Fibroblast of gingiva (primary cell): ENCODE measurements around the gene CLPTM1L.
"Not testable (repeated sequence)": the region's sequence is repeated elsewhere in the genome, so short reads cannot be mapped to it uniquely, and the experiment has no call there.

Experiments used
- DNase-seq: peaks from one replicate; pipeline ENCODE4 v3.0.0-alpha.2; 2011; ENCODE audit warnings: low read depth

CLPTM1L gene

GRCh38 chr5:1380910-1381309 lies 36.0 kb upstream of the CLPTM1L start:
- no peak for DNase-seq

GRCh38 chr5:1380011-1380817 lies 35.3 kb upstream of the CLPTM1L start:
- peak; percentile 36 for DNase-seq

GRCh38 chr5:1378866-1379659 lies 34.2 kb upstream of the CLPTM1L start:
- no peak for DNase-seq

- no peak for DNase-seq
Observed at GRCh38 chr5:1378096-1378495, 33.2 kb upstream of the CLPTM1L start.

GRCh38 chr5:1376981-1377380 lies 32.1 kb upstream of the CLPTM1L start:
- DNase-seq: no peak

- peak; percentile 34 for DNase-seq
Observed at GRCh38 chr5:1375871-1376810, 31.2 kb upstream of the CLPTM1L start.

- peak; percentile 60 for DNase-seq
Observed at GRCh38 chr5:1374679-1375055, 29.8 kb upstream of the CLPTM1L start.

GRCh38 chr5:1374030-1374678 lies 29.3 kb upstream of the CLPTM1L start:
- no peak for DNase-seq

- not testable (repeated sequence) for DNase-seq
Observed at GRCh38 chr5:1371972-1372342, 27.1 kb upstream of the CLPTM1L start.

- no peak for DNase-seq
Observed at GRCh38 chr5:1371218-1371971, 26.5 kb upstream of the CLPTM1L start.

GRCh38 chr5:1370006-1370405 lies 25.1 kb upstream of the CLPTM1L start:
- no peak for DNase-seq

- DNase-seq: no peak
Observed at GRCh38 chr5:1368756-1369155, 23.9 kb upstream of the CLPTM1L start.

GRCh38 chr5:1368236-1368635 lies 23.3 kb upstream of the CLPTM1L start:
- no peak for DNase-seq

- DNase-seq: no peak
Observed at GRCh38 chr5:1367149-1367548, 22.2 kb upstream of the CLPTM1L start.

GRCh38 chr5:1366514-1366913 lies 21.6 kb upstream of the CLPTM1L start:
- DNase-seq: no peak

GRCh38 chr5:1364211-1364610 lies 19.3 kb upstream of the CLPTM1L start:
- DNase-seq: no peak

- DNase-seq: no peak
Observed at GRCh38 chr5:1363581-1363980, 18.7 kb upstream of the CLPTM1L start.

- no peak for DNase-seq
Observed at GRCh38 chr5:1363160-1363559, 18.3 kb upstream of the CLPTM1L start.

- no peak for DNase-seq
Observed at GRCh38 chr5:1362242-1363015, 17.5 kb upstream of the CLPTM1L start.

GRCh38 chr5:1360861-1361260 lies 16.0 kb upstream of the CLPTM1L start:
- no peak for DNase-seq
